ENCODE data around the gene DCAF17.
"Not testable (repeated sequence)": the region's sequence is repeated elsewhere in the genome, so short reads cannot be mapped to it uniquely, and the experiment has no call there.

Gene DCAF17

GRCh38 chr2:171452773-171453172 lies 18.7 kb downstream of the DCAF17 start:
- DNase-seq (ENCODE audit: low spot score): no peak

GRCh38 chr2:171459498-171459897 lies 25.5 kb downstream of the DCAF17 start:
- no peak for DNase-seq (ENCODE audit: low spot score)

GRCh38 chr2:171460537-171460936 lies 26.5 kb downstream of the DCAF17 start:
- DNase-seq (ENCODE audit: low spot score): no peak

GRCh38 chr2:171469176-171469575 lies 35.1 kb downstream of the DCAF17 start:
- no peak for DNase-seq (ENCODE audit: low spot score)

GRCh38 chr2:171470129-171470528 lies 36.1 kb downstream of the DCAF17 start:
- no peak for DNase-seq (ENCODE audit: low spot score)

GRCh38 chr2:171475979-171476378 lies 42.0 kb downstream of the DCAF17 start:
- DNase-seq (ENCODE audit: low spot score): no peak

GRCh38 chr2:171478345-171478744 lies 44.3 kb downstream of the DCAF17 start:
- no peak for DNase-seq (ENCODE audit: low spot score)

- DNase-seq (ENCODE audit: low spot score): no peak
Observed at GRCh38 chr2:171479154-171479814, 45.3 kb downstream of the DCAF17 start.

- DNase-seq (ENCODE audit: low spot score): no peak
Observed at GRCh38 chr2:171480908-171481307, 46.9 kb downstream of the DCAF17 start.

GRCh38 chr2:171482308-171482707 lies 48.3 kb downstream of the DCAF17 start:
- no peak for DNase-seq (ENCODE audit: low spot score)

- no peak for DNase-seq (ENCODE audit: low spot score)
Observed at GRCh38 chr2:171482877-171483276, 48.9 kb downstream of the DCAF17 start.

- no peak for DNase-seq (ENCODE audit: low spot score)
Observed at GRCh38 chr2:171483793-171484192, 49.8 kb downstream of the DCAF17 start.

- DNase-seq (ENCODE audit: low spot score): no peak
Observed at GRCh38 chr2:171485116-171485515, 51.1 kb downstream of the DCAF17 start.

GRCh38 chr2:171487201-171487600 lies 53.2 kb downstream of the DCAF17 start:
- no peak for DNase-seq (ENCODE audit: low spot score)

- no peak for DNase-seq (ENCODE audit: low spot score)
Observed at GRCh38 chr2:171487803-171488259, 53.8 kb downstream of the DCAF17 start.

- DNase-seq (ENCODE audit: low spot score): no peak
Observed at GRCh38 chr2:171490577-171490976, 56.6 kb downstream of the DCAF17 start.

GRCh38 chr2:171491292-171491691 lies 57.3 kb downstream of the DCAF17 start:
- no peak for DNase-seq (ENCODE audit: low spot score)

GRCh38 chr2:171492664-171493063 lies 58.6 kb downstream of the DCAF17 start:
- no peak for DNase-seq (ENCODE audit: low spot score)

GRCh38 chr2:171497664-171498063 lies 63.6 kb downstream of the DCAF17 start:
- DNase-seq (ENCODE audit: low spot score): not testable (repeated sequence)

- DNase-seq (ENCODE audit: low spot score): no peak
Observed at GRCh38 chr2:171505374-171505773, 71.3 kb downstream of the DCAF17 start.

- DNase-seq (ENCODE audit: low spot score): no peak
Observed at GRCh38 chr2:171509945-171510731, 76.1 kb downstream of the DCAF17 start.

GRCh38 chr2:171512014-171512413 lies 78.0 kb downstream of the DCAF17 start:
- no peak for DNase-seq (ENCODE audit: low spot score)

GRCh38 chr2:171512683-171513195 lies 78.7 kb downstream of the DCAF17 start:
- DNase-seq (ENCODE audit: low spot score): no peak

All from globus pallidus (tissue), 1 donor.